Stomach (tissue), 4 donors: ENCODE data around the gene DPCD.

Source experiments
- EP300 ChIP-seq: sonication (generic); formaldehyde crosslinking; IDR thresholded peaks from one replicate; pipeline ENCODE4 v1.6.1; 2017; ENCODE audit warnings: antibody characterized with exemption
- POLR2A ChIP-seq, 4 donors: fragments of 450-650 bp; IDR thresholded peaks; one replicate each; pipeline ENCODE4 v1.6.1; 2016; ENCODE audit warnings: antibody characterized with exemption in 4 of 4, control low read depth in 2 of 4, mild to moderate bottlenecking in 1 of 4, moderate library complexity in 1 of 4
- TF ChIP-seq, protein P1 (sequence below), 7 experiments: fragments of 450-650 bp in 4 of 7; fragments of 200-600 bp in 3 of 7; sonication (generic) in 3 of 7; IDR thresholded peaks; one replicate each; pipeline ENCODE4 v1.5.1; 2016 to 2019; ENCODE audit warnings: antibody characterized with exemption in 7 of 7, control low read depth in 2 of 7, mild to moderate bottlenecking in 1 of 7

GRCh38 chr10:101617824-101618568 is 29.9 kb downstream of the DPCD start:
- TF ChIP-seq POLR2A (IDR thresholded peaks at IDR 0.05) (no peak), EP300 (no peak)
- TF ChIP-seq, protein P1, sequence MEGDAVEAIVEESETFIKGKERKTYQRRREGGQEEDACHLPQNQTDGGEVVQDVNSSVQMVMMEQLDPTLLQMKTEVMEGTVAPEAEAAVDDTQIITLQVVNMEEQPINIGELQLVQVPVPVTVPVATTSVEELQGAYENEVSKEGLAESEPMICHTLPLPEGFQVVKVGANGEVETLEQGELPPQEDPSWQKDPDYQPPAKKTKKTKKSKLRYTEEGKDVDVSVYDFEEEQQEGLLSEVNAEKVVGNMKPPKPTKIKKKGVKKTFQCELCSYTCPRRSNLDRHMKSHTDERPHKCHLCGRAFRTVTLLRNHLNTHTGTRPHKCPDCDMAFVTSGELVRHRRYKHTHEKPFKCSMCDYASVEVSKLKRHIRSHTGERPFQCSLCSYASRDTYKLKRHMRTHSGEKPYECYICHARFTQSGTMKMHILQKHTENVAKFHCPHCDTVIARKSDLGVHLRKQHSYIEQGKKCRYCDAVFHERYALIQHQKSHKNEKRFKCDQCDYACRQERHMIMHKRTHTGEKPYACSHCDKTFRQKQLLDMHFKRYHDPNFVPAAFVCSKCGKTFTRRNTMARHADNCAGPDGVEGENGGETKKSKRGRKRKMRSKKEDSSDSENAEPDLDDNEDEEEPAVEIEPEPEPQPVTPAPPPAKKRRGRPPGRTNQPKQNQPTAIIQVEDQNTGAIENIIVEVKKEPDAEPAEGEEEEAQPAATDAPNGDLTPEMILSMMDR (IDR thresholded peaks at IDR 0.05): no peak
